T-helper 17 cell (primary cell): Measurements from ENCODE around the gene RRAGD. TPM values are rescaled to one million over a fixed set of nuclear protein-coding genes. Genes with fewer than 3 reads are reported as not detected.
"Not testable (repeated sequence)": the region's sequence is repeated elsewhere in the genome, so short reads cannot be mapped to it uniquely, and the experiment has no call there.

Experiments used
- ATAC-seq: fragments of 150-1000 bp; cut with Tn5 transposase; 2 replicates; pipeline ENCODE4 v1.10.0; 2021; ENCODE audit warnings: mild to moderate bottlenecking, moderate library complexity
- DNase-seq, 3 donors: peaks; one replicate each; pipeline versions ENCODE4 v3.0.0 to v3.0.0-alpha.2; 2020 to 2021
- H3K9me3 ChIP-seq: one replicate; pipeline ENCODE4 v1.7.0; 2013; ENCODE audit warnings: low read length, mild to moderate bottlenecking; ENCODE audit not compliant: control insufficient read depth, poor library complexity, severe bottlenecking
- H3K27ac Mint-ChIP-seq: one replicate; pipeline ENCODE4 v1.8.0; 2022; ENCODE audit warnings: mild to moderate bottlenecking, moderate library complexity, mixed read lengths
- H3K27me3 Mint-ChIP-seq: one replicate; pipeline ENCODE4 v1.8.0; 2022; ENCODE audit warnings: mixed read lengths
- H3K36me3 Mint-ChIP-seq: one replicate; pipeline ENCODE4 v1.8.0; 2022; ENCODE audit warnings: low read depth, mixed read lengths
- H3K4me1 Mint-ChIP-seq: one replicate; pipeline ENCODE4 v1.8.0; 2022; ENCODE audit warnings: mild to moderate bottlenecking, mixed read lengths
- H3K4me3 Mint-ChIP-seq: one replicate; pipeline ENCODE4 v1.8.0; 2022; ENCODE audit warnings: mild to moderate bottlenecking, moderate library complexity, mixed read lengths
- total RNA-seq, 4 donors: library from RNA in 2 of 4; stranded (reverse) in 2 of 4; gene quantifications; one replicate each; pipeline ENCODE4 v1.2.3 and lab custom pipeline; 2022 to 2026

Gene RRAGD
- total RNA-seq, 2 donors from 2014 or later, result 7.8 to 8.9 TPM

- DNase-seq, result no peak
- peaks cover 11% of the 10 kb centered on the region for H3K4me1 Mint-ChIP-seq
- no peaks in the 10 kb centered on the region for H3K9me3 ChIP-seq
- no peaks in the 10 kb centered on the region for H3K36me3 Mint-ChIP-seq
- no peak overlapping the region for H3K27ac Mint-ChIP-seq
- no peak for ATAC-seq
- H3K27me3 Mint-ChIP-seq, result peaks cover 7% of the 10 kb centered on the region
- H3K4me3 Mint-ChIP-seq, result no peak overlapping the region
Observed at GRCh38 chr6:89404512-89404911, 7.6 kb downstream of the RRAGD start.

GRCh38 chr6:89402776-89403175, 9.3 kb downstream of the RRAGD start:
- no peaks in the 10 kb centered on the region for H3K36me3 Mint-ChIP-seq
- no peaks in the 10 kb centered on the region for H3K9me3 ChIP-seq
- no peak overlapping the region for H3K4me3 Mint-ChIP-seq
- H3K27me3 Mint-ChIP-seq, result peaks cover 7% of the 10 kb centered on the region
- DNase-seq (no peak), ATAC-seq (no peak)
- H3K4me1 Mint-ChIP-seq, result peaks cover 11% of the 10 kb centered on the region
- no peak overlapping the region for H3K27ac Mint-ChIP-seq

- H3K9me3 ChIP-seq, result no peaks in the 10 kb centered on the region
- DNase-seq (no peak), ATAC-seq (no peak)
- Mint-ChIP-seq H3K36me3 (no peaks in the 10 kb centered on the region), H3K4me1 (peaks cover 8% of the 10 kb centered on the region), H3K27me3 (peaks cover 3% of the 10 kb centered on the region), H3K4me3 (no peak overlapping the region), H3K27ac (no peak overlapping the region)
Observed at GRCh38 chr6:89400912-89401399, 11.1 kb downstream of the RRAGD start.

- H3K27me3 Mint-ChIP-seq, result no peaks in the 10 kb centered on the region
- H3K27ac Mint-ChIP-seq, result no peak overlapping the region
- no peaks in the 10 kb centered on the region for H3K9me3 ChIP-seq
- peaks cover 8% of the 10 kb centered on the region for H3K4me1 Mint-ChIP-seq
- H3K36me3 Mint-ChIP-seq, result no peaks in the 10 kb centered on the region
- H3K4me3 Mint-ChIP-seq, result no peak overlapping the region
- no peak for ATAC-seq
- no peak for DNase-seq
Observed at GRCh38 chr6:89400050-89400449, 12.0 kb downstream of the RRAGD start.

- H3K4me3 Mint-ChIP-seq, result no peak overlapping the region
- ATAC-seq (no peak), DNase-seq (no peak)
- no peaks in the 10 kb centered on the region for H3K27me3 Mint-ChIP-seq
- no peak overlapping the region for H3K27ac Mint-ChIP-seq
- no peaks in the 10 kb centered on the region for H3K9me3 ChIP-seq
- no peaks in the 10 kb centered on the region for H3K36me3 Mint-ChIP-seq
- H3K4me1 Mint-ChIP-seq, result peaks cover 8% of the 10 kb centered on the region
Observed at GRCh38 chr6:89398762-89399525, 13.1 kb downstream of the RRAGD start.

GRCh38 chr6:89397884-89398283, 14.2 kb downstream of the RRAGD start:
- H3K36me3 Mint-ChIP-seq, H3K4me3 Mint-ChIP-seq, DNase-seq, H3K27me3 Mint-ChIP-seq, H3K27ac Mint-ChIP-seq, H3K9me3 ChIP-seq, ATAC-seq, H3K4me1 Mint-ChIP-seq: not testable (repeated sequence)

- DNase-seq (no peak), ATAC-seq (no peak)
- Mint-ChIP-seq H3K27ac (no peak overlapping the region), H3K4me1 (peaks cover 2% of the 10 kb centered on the region), H3K36me3 (peaks cover 4% of the 10 kb centered on the region), H3K27me3 (no peaks in the 10 kb centered on the region), H3K4me3 (no peak overlapping the region)
- H3K9me3 ChIP-seq, result no peaks in the 10 kb centered on the region
Observed at GRCh38 chr6:89393659-89394058, 18.4 kb downstream of the RRAGD start.

- Mint-ChIP-seq H3K36me3 (peaks cover 4% of the 10 kb centered on the region), H3K4me1 (peaks cover 2% of the 10 kb centered on the region)
Observed at GRCh38 chr6:89392823-89393222, 19.2 kb downstream of the RRAGD start.

GRCh38 chr6:89388846-89389245, 23.2 kb downstream of the RRAGD start:
- Mint-ChIP-seq H3K4me3 (no peak overlapping the region), H3K27me3 (no peaks in the 10 kb centered on the region), H3K36me3 (peaks cover 4% of the 10 kb centered on the region), H3K27ac (no peak overlapping the region), H3K4me1 (peaks cover 3% of the 10 kb centered on the region)
- ATAC-seq (no peak), DNase-seq (no peak)
- H3K9me3 ChIP-seq, result no peaks in the 10 kb centered on the region

More at GRCh38 chr6:89392823-89393222, 19.2 kb downstream of the RRAGD start:
- ATAC-seq (no peak), DNase-seq (no peak)
- Mint-ChIP-seq H3K4me3 (no peak overlapping the region), H3K27me3 (no peaks in the 10 kb centered on the region), H3K27ac (no peak overlapping the region)
- H3K9me3 ChIP-seq, result no peaks in the 10 kb centered on the region

GRCh38 chr6:89387516-89388201, 24.4 kb downstream of the RRAGD start:
- peaks cover 3% of the 10 kb centered on the region for H3K4me1 Mint-ChIP-seq
- peaks cover 2% of the 10 kb centered on the region for H3K36me3 Mint-ChIP-seq
- DNase-seq (no peak), ATAC-seq (no peak)
- no peak overlapping the region for H3K27ac Mint-ChIP-seq
- no peaks in the 10 kb centered on the region for H3K9me3 ChIP-seq
- H3K4me3 Mint-ChIP-seq, result no peak overlapping the region
- no peaks in the 10 kb centered on the region for H3K27me3 Mint-ChIP-seq

- no peak overlapping the region for H3K4me3 Mint-ChIP-seq
- no peak overlapping the region for H3K27ac Mint-ChIP-seq
- ATAC-seq, result no peak
- H3K36me3 Mint-ChIP-seq, result peaks cover 2% of the 10 kb centered on the region
- H3K9me3 ChIP-seq, result no peaks in the 10 kb centered on the region
- peaks cover 3% of the 10 kb centered on the region for H3K4me1 Mint-ChIP-seq
- no peaks in the 10 kb centered on the region for H3K27me3 Mint-ChIP-seq
- no peak for DNase-seq
Observed at GRCh38 chr6:89386917-89387491, 25.1 kb downstream of the RRAGD start.

- Mint-ChIP-seq H3K27ac (no peak overlapping the region), H3K4me1 (peaks cover 5% of the 10 kb centered on the region)
- ATAC-seq, result no peak
Observed at GRCh38 chr6:89385846-89386245, 26.2 kb downstream of the RRAGD start.

GRCh38 chr6:89385156-89385667, 26.9 kb downstream of the RRAGD start:
- DNase-seq, result no peak
- Mint-ChIP-seq H3K27ac (no peak overlapping the region), H3K4me1 (peaks cover 5% of the 10 kb centered on the region), H3K27me3 (no peaks in the 10 kb centered on the region), H3K36me3 (no peaks in the 10 kb centered on the region), H3K4me3 (no peak overlapping the region)
- ATAC-seq, result no peak
- H3K9me3 ChIP-seq, result no peaks in the 10 kb centered on the region

More at GRCh38 chr6:89385846-89386245, 26.2 kb downstream of the RRAGD start:
- no peaks in the 10 kb centered on the region for H3K9me3 ChIP-seq
- no peak for DNase-seq
- H3K36me3 Mint-ChIP-seq, result peaks cover 1% of the 10 kb centered on the region
- no peak overlapping the region for H3K4me3 Mint-ChIP-seq
- H3K27me3 Mint-ChIP-seq, result no peaks in the 10 kb centered on the region
